IMR-90 (cell line): ENCODE data around the gene VAMP4. TPM values are rescaled to one million over a fixed set of nuclear protein-coding genes. Genes with fewer than 3 reads are reported as not detected.

ENCODE experiments used
- ATAC-seq: fragments of 200-7000 bp; cut with Tn5 transposase; 2 replicates; pipeline ENCODE4 v1.9.1; 2020; ENCODE audit warnings: low read depth, mild to moderate bottlenecking, moderate library complexity
- BruUV-seq: library from RNA; stranded (reverse); fragments of 400-500 nt; replicated peaks from 2 replicates; lab custom pipeline; 2021; lab: Mats Ljungman, UMichigan
- CTCF ChIA-PET: fragments of 300-600 bp; formaldehyde crosslinking; extraction: SDS; loops from one replicate; lab custom pipeline; 2021; ENCODE audit warnings: antibody characterized with exemption; lab: Yijun Ruan, JAX
- POLR2A ChIA-PET: fragments of 300-600 bp; sonication (Branson Sonifier 250); formaldehyde crosslinking; loops from one replicate; lab custom pipeline; 2022; ENCODE audit warnings: antibody characterized with exemption; ENCODE audit not compliant: unreplicated experiment; lab: Charles Lee
- DNase-seq: peaks from one replicate; pipeline ENCODE4 v3.0.0; 2013
- H2AFZ ChIP-seq: replicated peaks from 2 replicates; pipeline ENCODE3; 2013; ENCODE audit warnings: low read length, mild to moderate bottlenecking; ENCODE audit not compliant: poor library complexity
- H2AK5ac ChIP-seq: 2 replicates; pipeline ENCODE4 v1.6.1; 2013; ENCODE audit warnings: low read depth, low read length, inconsistent platforms
- H2AK9ac ChIP-seq: replicated peaks from 2 replicates; pipeline ENCODE3; 2013; ENCODE audit warnings: mild to moderate bottlenecking, low read depth, low read length, moderate library complexity; ENCODE audit not compliant: poor library complexity
- H2BK120ac ChIP-seq: 2 replicates; pipeline ENCODE4 v1.6.1; 2013; ENCODE audit warnings: low read depth, low read length, inconsistent platforms
- H2BK15ac ChIP-seq: 3 replicates; pipeline ENCODE4 v1.6.1; 2013; ENCODE audit warnings: low read depth, low read length, inconsistent platforms
- H2BK20ac ChIP-seq: 2 replicates; pipeline ENCODE4 v1.6.1; 2013; ENCODE audit warnings: low read depth, mild to moderate bottlenecking, inconsistent platforms, low read length, moderate library complexity
- H2BK5ac ChIP-seq: 2 replicates; pipeline ENCODE4 v1.6.1; 2013; ENCODE audit warnings: mild to moderate bottlenecking, low read depth, low read length, inconsistent platforms; ENCODE audit not compliant: poor library complexity, severe bottlenecking
- H3K14ac ChIP-seq: replicated peaks from 2 replicates; pipeline ENCODE4 v1.6.1; 2013; ENCODE audit warnings: low read depth, low read length, inconsistent platforms
- H3K18ac ChIP-seq: 2 replicates; pipeline ENCODE4 v1.6.1; 2013; ENCODE audit warnings: low read depth, low read length, control low read depth
- H3K23ac ChIP-seq: 2 replicates; pipeline ENCODE4 v1.6.1; 2013; ENCODE audit warnings: low read depth, low read length, inconsistent platforms
- H3K27ac ChIP-seq: 2 replicates; pipeline ENCODE4 v1.5.1; 2013; ENCODE audit warnings: mild to moderate bottlenecking, control low read depth, low read length; ENCODE audit not compliant: insufficient read depth
- H3K27me3 ChIP-seq: 2 replicates; pipeline ENCODE4 v1.6.1; 2013; ENCODE audit warnings: low read length; ENCODE audit not compliant: control insufficient read depth, insufficient read depth
- H3K36me3 ChIP-seq: 2 replicates; pipeline ENCODE4 v1.6.1; 2013; ENCODE audit warnings: low read length, mixed read lengths; ENCODE audit not compliant: control insufficient read depth, insufficient read depth
- H3K4ac ChIP-seq: 2 replicates; pipeline ENCODE4 v1.6.1; 2013; ENCODE audit warnings: low read depth, low read length, inconsistent platforms
- H3K4me1 ChIP-seq: 2 replicates; pipeline ENCODE4 v1.6.1; 2013; ENCODE audit warnings: low read length, mixed read lengths; ENCODE audit not compliant: control insufficient read depth, insufficient read depth
- H3K4me2 ChIP-seq: 2 replicates; pipeline ENCODE4 v1.6.1; 2013; ENCODE audit warnings: low read depth, mild to moderate bottlenecking, control low read depth, low read length, moderate library complexity
- H3K4me3 ChIP-seq: 2 replicates; pipeline ENCODE4 v1.5.1; 2013; ENCODE audit warnings: low read depth, mild to moderate bottlenecking, control low read depth, low read length, moderate library complexity; ENCODE audit not compliant: insufficient read depth
- H3K56ac ChIP-seq: 2 replicates; pipeline ENCODE4 v1.6.1; 2013; ENCODE audit warnings: low read length, inconsistent platforms; ENCODE audit not compliant: insufficient read depth; ENCODE audit errors: extremely low read depth
- H3K79me1 ChIP-seq, 2 experiments: 2 replicates each; pipeline ENCODE4 v1.6.1; 2013; ENCODE audit warnings: low read length in 2 of 2, inconsistent platforms in 1 of 2, low read depth in 1 of 2
- H3K9ac ChIP-seq: 2 replicates; pipeline ENCODE4 v1.6.1; 2013; ENCODE audit warnings: low read depth, low read length, control low read depth
- H3K9me1 ChIP-seq: 2 replicates; pipeline ENCODE4 v1.6.1; 2013; ENCODE audit warnings: low read length, inconsistent platforms; ENCODE audit not compliant: insufficient read depth
- H3K9me3 ChIP-seq: 2 replicates; pipeline ENCODE4 v1.6.1; 2013; ENCODE audit warnings: low read length; ENCODE audit not compliant: control insufficient read depth, insufficient read depth
- H4K20me1 ChIP-seq: 2 replicates; pipeline ENCODE4 v1.6.1; 2013; ENCODE audit warnings: low read length, inconsistent platforms; ENCODE audit not compliant: insufficient read depth
- H4K5ac ChIP-seq: 2 replicates; pipeline ENCODE4 v1.6.1; 2013; ENCODE audit warnings: mild to moderate bottlenecking, low read depth, low read length, control low read depth
- H4K8ac ChIP-seq, 2 experiments: 2 replicates each; pipeline ENCODE4 v1.6.1; 2013; ENCODE audit warnings: low read depth in 2 of 2, low read length in 2 of 2, control low read depth in 1 of 2, inconsistent platforms in 1 of 2
- H4K91ac ChIP-seq: 2 replicates; pipeline ENCODE4 v1.6.1; 2013; ENCODE audit warnings: low read depth, low read length, inconsistent platforms; ENCODE audit not compliant: insufficient read depth
- BHLHE40 ChIP-seq: fragments of 150-350 bp; IDR thresholded peaks from 2 replicates; pipeline ENCODE4 v1.6.1; 2016; ENCODE audit warnings: mild to moderate bottlenecking, low read depth, low read length
- CEBPB ChIP-seq: IDR thresholded peaks from 2 replicates; pipeline ENCODE4 v1.6.1; 2012; ENCODE audit warnings: low read depth, low read length, improper control_type of control experiment
- CHD1 ChIP-seq: IDR thresholded peaks from 2 replicates; pipeline ENCODE4 v1.6.1; 2012; ENCODE audit warnings: low read depth, low read length, improper control_type of control experiment
- CTCF ChIP-seq: conservative IDR thresholded peaks from 2 replicates; pipeline ENCODE4 v1.5.1; 2012; ENCODE audit warnings: mild to moderate bottlenecking, low read depth, low read length, improper control_type of control experiment
- FOS ChIP-seq: fragments of 150-350 bp; IDR thresholded peaks from 2 replicates; pipeline ENCODE4 v1.6.1; 2016; ENCODE audit warnings: low read depth, low read length
- MAFK ChIP-seq: IDR thresholded peaks from 2 replicates; pipeline ENCODE4 v1.6.1; 2012; ENCODE audit warnings: low read depth, low read length, improper control_type of control experiment
- MAZ ChIP-seq: IDR thresholded peaks from 2 replicates; pipeline ENCODE4 v1.6.1; 2012; ENCODE audit warnings: low read depth, mild to moderate bottlenecking, low read length, improper control_type of control experiment, moderate library complexity, borderline replicate concordance
- MXI1 ChIP-seq: IDR thresholded peaks from 2 replicates; pipeline ENCODE4 v1.6.1; 2012; ENCODE audit warnings: low read depth, mild to moderate bottlenecking, low read length, moderate library complexity, borderline replicate concordance
- NFE2L2 ChIP-seq: fragments of 150-350 bp; IDR thresholded peaks from 2 replicates; pipeline ENCODE4 v1.6.1; 2016; ENCODE audit warnings: low read depth, mild to moderate bottlenecking, low read length
- POLR2A ChIP-seq: IDR thresholded peaks from 2 replicates; pipeline ENCODE4 v1.6.1; 2012; ENCODE audit warnings: mild to moderate bottlenecking, low read depth, low read length
- RAD21 ChIP-seq: IDR thresholded peaks from 2 replicates; pipeline ENCODE4 v1.6.1; 2012; ENCODE audit warnings: low read length, improper control_type of control experiment
- RCOR1 ChIP-seq: IDR thresholded peaks from 2 replicates; pipeline ENCODE4 v1.6.1; 2012; ENCODE audit warnings: mild to moderate bottlenecking, low read length, improper control_type of control experiment; ENCODE audit not compliant: insufficient replicate concordance
- RFX5 ChIP-seq: IDR thresholded peaks from 2 replicates; pipeline ENCODE4 v1.8.0; 2012; ENCODE audit warnings: low read depth, mild to moderate bottlenecking, low read length, moderate library complexity
- SMC3 ChIP-seq: fragments of 150-350 bp; IDR thresholded peaks from 2 replicates; pipeline ENCODE4 v1.6.1; 2016; ENCODE audit warnings: low read depth, mild to moderate bottlenecking, antibody characterized with exemption, low read length, moderate library complexity
- WGBS, 2 experiments: methylation state at CpG; one replicate each; pipeline versions ENCODE4 v1.1.5 to v1.1.7; 2013; ENCODE audit warnings: missing lambda C conversion rate in 2 of 2; ENCODE audit not compliant: insufficient read length in 1 of 2; ENCODE audit errors: extremely low coverage in 2 of 2; 5-methylcytosine and 5-hydroxymethylcytosine counted together
- dilution Hi-C: fragments of 300-500 bp; cut with HindIII; formaldehyde crosslinking; loops from one replicate; pipeline ENCODE4 v1.14.3; 2018; ENCODE audit warnings: low sequenced_read_pairs; ENCODE audit not compliant: unreplicated experiment
- in situ Hi-C: fragments of 300-500 bp; cut with MboI; formaldehyde crosslinking; loops from 3 replicates; pipeline ENCODE4 v1.14.3; 2019; ENCODE audit warnings: low sequenced_read_pairs, inconsistent platforms, mixed read lengths
- intact Hi-C: fragments of 100-400 bp; cut with micrococcal nuclease; formaldehyde crosslinking; loops from 2 replicates; pipeline ENCODE4 v1.10.0; 2022
- polyA plus RNA-seq, 3 experiments: library from polyadenylated mRNA; depleted of rRNA; stranded (reverse); fragments of >200 nt; gene quantifications; 2 replicates each; pipeline ENCODE4 v1.2.3, GENCODE V29; 2012; ENCODE audit warnings: low replicate concordance in 1 of 3
- total RNA-seq: library from RNA; depleted of rRNA; stranded (reverse); fragments of >200 nt; gene quantifications from 2 replicates; pipeline ENCODE4 v1.2.3, GENCODE V29; 2012
- TF ChIP-seq, protein P1 (sequence below): fragments of 150-350 bp; IDR thresholded peaks from 2 replicates; pipeline ENCODE4 v1.6.1; 2016; ENCODE audit warnings: low read depth, mild to moderate bottlenecking, low read length, moderate library complexity, borderline replicate concordance
- TF ChIP-seq, protein P2 (sequence below): fragments of 150-350 bp; IDR thresholded peaks from 2 replicates; pipeline ENCODE4 v1.6.1; 2017; ENCODE audit warnings: mild to moderate bottlenecking, antibody characterized with exemption, low read length, low read depth

VAMP4 gene
- total and polyA plus RNA-seq, 2 of the 4 experiments (the other 2 are of a cell fraction), result 3.4 to 5.4 TPM

DNA sequence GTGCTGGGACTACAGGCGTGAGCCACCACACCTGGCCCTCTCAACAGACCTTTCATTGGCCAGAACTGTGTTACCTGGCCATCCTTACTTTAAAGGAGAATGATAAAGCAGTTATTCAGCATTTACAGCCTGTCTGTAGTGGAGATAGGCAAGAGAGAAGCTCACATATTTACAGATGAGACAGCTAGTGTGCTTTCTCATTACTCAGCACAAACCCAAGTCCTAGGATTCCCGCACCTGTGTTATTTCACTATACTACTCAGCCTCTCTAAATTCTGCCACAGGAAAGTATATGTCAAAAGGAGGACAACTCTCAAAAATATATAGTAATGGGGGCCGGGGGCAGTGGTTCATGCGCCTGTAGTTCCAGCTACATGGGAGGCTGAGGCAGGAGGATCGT is 73.5 kb downstream of the VAMP4 start:
- Histone ChIP-seq H3K9me1 (no peaks in the 10 kb centered on the region), H4K8ac (no peak overlapping the region), H2AK5ac (no peak overlapping the region), H3K27ac (no peak overlapping the region), H3K4me2 (no peak overlapping the region), H3K9ac (no peak overlapping the region), H3K79me1 (no peaks in the 10 kb centered on the region), H3K27me3 (peaks cover 1% of the 10 kb centered on the region), H3K4me1 (no peaks in the 10 kb centered on the region), H2BK5ac (no peak overlapping the region), H4K91ac (no peak overlapping the region), H2AFZ (no peak overlapping the region), H4K5ac (no peak overlapping the region), H2BK20ac (no peak overlapping the region), H2AK9ac (no peak overlapping the region), H3K4me3 (no peak overlapping the region), H3K4ac (no peak overlapping the region), H4K20me1 (no peaks in the 10 kb centered on the region), H2BK15ac (no peak overlapping the region), H2BK120ac (no peak overlapping the region), H3K56ac (no peak overlapping the region), H3K36me3 (no peaks in the 10 kb centered on the region), H3K14ac (no peak overlapping the region), H3K18ac (no peak overlapping the region), H3K23ac (no peak overlapping the region), H3K9me3 (no peaks in the 10 kb centered on the region)
- intact Hi-C loops, result no loop called here
- DNase-seq (no peak), ATAC-seq (no peak)
- no CpG with 5 or more reads among the region's 5 CpGs for WGBS, 2 experiments
- no peak for TF ChIP-seq CEBPB
- TF ChIP-seq RAD21, result no peak
- no peak for TF ChIP-seq MXI1
- no peak for TF ChIP-seq RCOR1
- no peak for TF ChIP-seq NFE2L2
- no peak for TF ChIP-seq MAZ
- TF ChIP-seq, protein P1, sequence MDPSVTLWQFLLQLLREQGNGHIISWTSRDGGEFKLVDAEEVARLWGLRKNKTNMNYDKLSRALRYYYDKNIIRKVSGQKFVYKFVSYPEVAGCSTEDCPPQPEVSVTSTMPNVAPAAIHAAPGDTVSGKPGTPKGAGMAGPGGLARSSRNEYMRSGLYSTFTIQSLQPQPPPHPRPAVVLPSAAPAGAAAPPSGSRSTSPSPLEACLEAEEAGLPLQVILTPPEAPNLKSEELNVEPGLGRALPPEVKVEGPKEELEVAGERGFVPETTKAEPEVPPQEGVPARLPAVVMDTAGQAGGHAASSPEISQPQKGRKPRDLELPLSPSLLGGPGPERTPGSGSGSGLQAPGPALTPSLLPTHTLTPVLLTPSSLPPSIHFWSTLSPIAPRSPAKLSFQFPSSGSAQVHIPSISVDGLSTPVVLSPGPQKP, result no peak
- TF ChIP-seq FOS, result no peak
- no peak for TF ChIP-seq RFX5
- TF ChIP-seq BHLHE40, result no peak
- TF ChIP-seq CTCF, result no peak
- no peak for TF ChIP-seq CHD1
- TF ChIP-seq POLR2A, result no peak
- no peak for TF ChIP-seq MAFK
- TF ChIP-seq SMC3, result no peak
- TF ChIP-seq, protein P2, sequence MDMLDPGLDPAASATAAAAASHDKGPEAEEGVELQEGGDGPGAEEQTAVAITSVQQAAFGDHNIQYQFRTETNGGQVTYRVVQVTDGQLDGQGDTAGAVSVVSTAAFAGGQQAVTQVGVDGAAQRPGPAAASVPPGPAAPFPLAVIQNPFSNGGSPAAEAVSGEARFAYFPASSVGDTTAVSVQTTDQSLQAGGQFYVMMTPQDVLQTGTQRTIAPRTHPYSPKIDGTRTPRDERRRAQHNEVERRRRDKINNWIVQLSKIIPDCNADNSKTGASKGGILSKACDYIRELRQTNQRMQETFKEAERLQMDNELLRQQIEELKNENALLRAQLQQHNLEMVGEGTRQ, result no peak
- in situ Hi-C loops, result no loop called here
- no TSS peak for BruUV-seq
- dilution Hi-C loops, result no loop called here
- ChIA-PET CTCF (interaction anchor here (0.8 kb wide), 1 partner anchor 14 kb away, joined by 3 read pairs; no protein-coding TSS in a partner anchor), POLR2A (interaction anchor here (0.6 kb wide), 2 partner anchors 72 to 177 kb away, joined by 3 to 5 read pairs; no protein-coding TSS in a partner anchor)
